HEK293 (cell line): ENCODE data around the gene CCDC9.

Experiments used
- GFI1B ChIP-seq: fragments of 450-650 bp; formaldehyde crosslinking; IDR thresholded peaks from 2 replicates; pipeline ENCODE4 v1.5.1; 2016; ENCODE audit warnings: missing biosample characterization, missing genetic modification characterization
- HIC1 ChIP-seq: fragments of 450-650 bp; formaldehyde crosslinking; IDR thresholded peaks from 2 replicates; pipeline ENCODE4 v1.5.1; 2016; ENCODE audit warnings: missing biosample characterization, missing genetic modification characterization
- KLF7 ChIP-seq: fragments of 450-650 bp; formaldehyde crosslinking; IDR thresholded peaks from 2 replicates; pipeline ENCODE4 v1.5.1; 2016; ENCODE audit warnings: missing biosample characterization, missing genetic modification characterization, borderline replicate concordance
- PRDM1 ChIP-seq: fragments of 450-650 bp; formaldehyde crosslinking; IDR thresholded peaks from 2 replicates; pipeline ENCODE4; 2016; ENCODE audit warnings: missing biosample characterization, missing genetic modification characterization
- PRDM4 ChIP-seq: fragments of 450-650 bp; formaldehyde crosslinking; IDR thresholded peaks from 2 replicates; pipeline ENCODE4 v1.5.1; 2017; ENCODE audit warnings: missing biosample characterization, missing genetic modification characterization
- SCRT1 ChIP-seq: fragments of 450-650 bp; formaldehyde crosslinking; IDR thresholded peaks from 2 replicates; pipeline ENCODE4 v1.5.1; 2016; ENCODE audit warnings: missing biosample characterization, missing genetic modification characterization, borderline replicate concordance
- SETDB1 ChIP-seq: IDR thresholded peaks from one replicate; pipeline ENCODE4 v1.6.1; 2017; ENCODE audit warnings: mild to moderate bottlenecking, low read length, moderate library complexity, mixed read lengths; ENCODE audit not compliant: insufficient read length
- ZBTB1 ChIP-seq: fragments of 450-650 bp; formaldehyde crosslinking; IDR thresholded peaks from 2 replicates; pipeline ENCODE4 v1.5.1; 2016; ENCODE audit warnings: missing biosample characterization, missing genetic modification characterization
- ZBTB21 ChIP-seq: fragments of 450-650 bp; formaldehyde crosslinking; IDR thresholded peaks from 2 replicates; pipeline ENCODE4 v1.5.1; 2017; ENCODE audit warnings: missing biosample characterization, missing genetic modification characterization
- ZBTB49 ChIP-seq: fragments of 450-650 bp; formaldehyde crosslinking; IDR thresholded peaks from 2 replicates; pipeline ENCODE4 v1.5.1; 2016; ENCODE audit warnings: missing biosample characterization, missing genetic modification characterization, low read depth
- ZBTB6 ChIP-seq: fragments of 450-650 bp; formaldehyde crosslinking; IDR thresholded peaks from 2 replicates; pipeline ENCODE4 v1.5.1; 2017; ENCODE audit warnings: missing biosample characterization, missing genetic modification characterization
- ZNF121 ChIP-seq: fragments of 450-650 bp; formaldehyde crosslinking; IDR thresholded peaks from 2 replicates; pipeline ENCODE4 v1.5.1; 2016; ENCODE audit warnings: missing biosample characterization, missing genetic modification characterization
- ZNF132 ChIP-seq: fragments of 450-650 bp; formaldehyde crosslinking; IDR thresholded peaks from 2 replicates; pipeline ENCODE4 v1.5.1; 2017; ENCODE audit warnings: missing biosample characterization, missing genetic modification characterization, borderline replicate concordance
- ZNF184 ChIP-seq: fragments of 450-650 bp; IDR thresholded peaks from 2 replicates; pipeline ENCODE4 v1.5.1; 2018; ENCODE audit warnings: missing biosample characterization, mild to moderate bottlenecking, missing genetic modification characterization
- ZNF26 ChIP-seq: fragments of 450-650 bp; formaldehyde crosslinking; IDR thresholded peaks from 2 replicates; pipeline ENCODE4 v1.5.1; 2016; ENCODE audit warnings: missing biosample characterization, missing genetic modification characterization
- ZNF266 ChIP-seq: fragments of 450-650 bp; formaldehyde crosslinking; IDR thresholded peaks from 2 replicates; pipeline ENCODE4 v1.5.1; 2016; ENCODE audit warnings: missing biosample characterization, missing genetic modification characterization, low read depth
- ZNF354C ChIP-seq: fragments of 450-650 bp; formaldehyde crosslinking; IDR thresholded peaks from 2 replicates; pipeline ENCODE4 v1.5.1; 2016; ENCODE audit warnings: missing biosample characterization, missing genetic modification characterization, low read depth, borderline replicate concordance
- ZNF362 ChIP-seq: fragments of 450-650 bp; formaldehyde crosslinking; IDR thresholded peaks from 2 replicates; pipeline ENCODE4 v1.5.1; 2016; ENCODE audit warnings: missing biosample characterization, missing genetic modification characterization
- ZNF398 ChIP-seq: fragments of 450-650 bp; formaldehyde crosslinking; IDR thresholded peaks from 2 replicates; pipeline ENCODE4 v1.5.1; 2017; ENCODE audit warnings: missing biosample characterization, missing genetic modification characterization
- ZNF473 ChIP-seq: fragments of 450-650 bp; formaldehyde crosslinking; IDR thresholded peaks from 2 replicates; pipeline ENCODE4 v1.5.1; 2017; ENCODE audit warnings: missing biosample characterization, missing genetic modification characterization
- ZNF521 ChIP-seq: fragments of 450-650 bp; formaldehyde crosslinking; IDR thresholded peaks from 2 replicates; pipeline ENCODE4 v1.5.1; 2017; ENCODE audit warnings: missing biosample characterization, mild to moderate bottlenecking, missing genetic modification characterization
- ZNF544 ChIP-seq: fragments of 450-650 bp; formaldehyde crosslinking; IDR thresholded peaks from 2 replicates; pipeline ENCODE4 v1.5.0; 2017; ENCODE audit warnings: missing biosample characterization, missing genetic modification characterization
- ZNF580 ChIP-seq: fragments of 450-650 bp; formaldehyde crosslinking; IDR thresholded peaks from 2 replicates; pipeline ENCODE4 v1.5.1; 2016; ENCODE audit warnings: missing biosample characterization, missing genetic modification characterization
- ZNF600 ChIP-seq: fragments of 450-650 bp; formaldehyde crosslinking; IDR thresholded peaks from 2 replicates; pipeline ENCODE4 v1.5.1; 2016; ENCODE audit warnings: missing biosample characterization, missing genetic modification characterization
- ZNF624 ChIP-seq: fragments of 450-650 bp; formaldehyde crosslinking; IDR thresholded peaks from 2 replicates; pipeline ENCODE4 v1.5.1; 2017; ENCODE audit warnings: missing biosample characterization, missing genetic modification characterization
- ZNF677 ChIP-seq: fragments of 450-650 bp; IDR thresholded peaks from 2 replicates; pipeline ENCODE4 v1.5.0; 2018; ENCODE audit warnings: missing biosample characterization, mild to moderate bottlenecking, missing genetic modification characterization, moderate library complexity

The CCDC9 gene

GRCh38 chr19:47274071-47274890 is 18.0 kb downstream of the CCDC9 start, which contains the start of gene INAFM1 (continued):
- TF ChIP-seq ZBTB49 = no peak
- no peak for TF ChIP-seq ZNF677 (tag by site-specific recombination)
- TF ChIP-seq PRDM1 (tag by site-specific recombination) = no peak
- no peak for TF ChIP-seq HIC1 (tag by site-specific recombination)
- TF ChIP-seq SETDB1 = no peak
- TF ChIP-seq ZNF521 = no peak
- no peak for TF ChIP-seq GFI1B
- TF ChIP-seq ZNF544 (tag by site-specific recombination) = no peak
- peak; percentile 93 for TF ChIP-seq ZBTB6 (tag by site-specific recombination)
- TF ChIP-seq ZNF600 (tag by site-specific recombination) = peak; percentile 98
- TF ChIP-seq ZNF354C (tag by site-specific recombination) = no peak
- no peak for TF ChIP-seq PRDM4
- no peak for TF ChIP-seq ZNF26
- no peak for TF ChIP-seq ZNF624 (tag by site-specific recombination)
- TF ChIP-seq ZNF473 (tag by site-specific recombination) = no peak
- TF ChIP-seq ZNF362 (tag by site-specific recombination) = no peak
- no peak for TF ChIP-seq ZBTB21 (tag by site-specific recombination)
- no peak for TF ChIP-seq ZNF132 (tag by site-specific recombination)
- no peak for TF ChIP-seq ZNF580 (tag by site-specific recombination)
- TF ChIP-seq ZBTB1 (tag by site-specific recombination) = no peak
- no peak for TF ChIP-seq ZNF121
- TF ChIP-seq ZNF398 (tag by site-specific recombination) = peak; percentile 67
- no peak for TF ChIP-seq ZNF184 (tag by site-specific recombination)
- no peak for TF ChIP-seq ZNF266 (tag by site-specific recombination)
- TF ChIP-seq SCRT1 (tag by site-specific recombination) = no peak
- TF ChIP-seq KLF7 (tag by site-specific recombination) = peak; percentile 63; the same call in 1 of the 2 replicates
